Dedifferentiated amniotic fluid mesenchymal stem cell (primary cell): Measurements from ENCODE around the gene GRK1.
"Not testable (repeated sequence)": the region's sequence is repeated elsewhere in the genome, so short reads cannot be mapped to it uniquely, and the experiment has no call there.

ENCODE experiments used
- DNase-seq: peaks from one replicate; pipeline ENCODE4 v3.0.0-alpha.2; 2016; ENCODE audit errors: extremely low spot score

Gene GRK1

DNA sequence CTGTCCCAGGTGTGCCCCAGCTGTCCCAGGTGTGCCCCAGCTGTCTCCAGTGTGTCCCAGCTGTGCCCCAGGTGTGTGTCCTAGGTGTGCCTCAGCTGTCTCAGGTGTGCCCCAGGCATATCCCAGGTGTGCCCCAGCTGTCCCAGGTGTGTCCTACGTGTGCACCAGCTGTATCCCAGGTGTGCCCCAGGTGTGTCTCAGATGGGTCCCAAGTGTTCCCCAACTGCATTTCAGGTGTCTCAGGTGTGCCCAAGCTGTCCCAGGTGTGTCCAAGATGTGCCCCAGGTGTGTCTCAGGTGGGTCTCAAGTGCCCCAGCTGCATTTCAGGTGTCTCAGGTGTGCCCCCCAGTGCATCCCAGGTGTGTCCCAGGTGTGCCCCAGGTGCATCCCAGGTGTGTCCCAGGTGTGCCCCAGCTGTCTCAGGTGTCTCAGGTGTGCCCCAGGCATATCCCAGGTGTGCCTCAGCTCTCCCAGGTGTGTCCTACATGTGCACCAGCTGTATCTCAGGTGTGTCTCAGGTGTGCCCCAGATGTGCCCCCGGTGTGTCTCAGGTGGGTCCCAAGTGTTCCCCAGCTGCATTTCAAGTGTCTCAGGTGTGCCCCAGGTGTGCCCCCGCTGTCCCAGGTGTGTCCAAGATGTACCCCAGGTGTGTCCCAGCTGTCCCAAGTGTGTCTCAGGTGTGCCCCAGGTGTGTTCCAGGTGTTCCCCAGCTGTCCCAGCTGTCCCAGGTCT is 1.3 kb upstream of the GRK1 start:
- DNase-seq, result no peak

DNA sequence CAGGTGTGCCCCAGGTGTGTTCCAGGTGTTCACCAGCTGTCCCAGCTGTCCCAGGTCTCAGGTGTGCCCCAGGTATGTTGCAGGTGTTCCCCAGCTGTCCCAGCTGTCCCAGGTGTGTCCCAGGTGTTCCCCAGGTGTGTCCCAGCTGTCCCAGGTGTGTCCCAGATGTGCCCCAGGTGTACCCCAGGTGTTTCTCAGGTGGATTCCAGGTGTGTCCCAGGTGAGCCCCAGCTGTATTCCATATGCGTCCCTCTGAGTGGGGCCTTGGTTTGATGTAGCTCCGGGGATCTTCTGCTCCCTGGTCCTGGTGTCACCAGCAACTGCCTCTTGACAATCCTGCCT is 719 bp upstream of the GRK1 start:
- DNase-seq, result no peak

DNA sequence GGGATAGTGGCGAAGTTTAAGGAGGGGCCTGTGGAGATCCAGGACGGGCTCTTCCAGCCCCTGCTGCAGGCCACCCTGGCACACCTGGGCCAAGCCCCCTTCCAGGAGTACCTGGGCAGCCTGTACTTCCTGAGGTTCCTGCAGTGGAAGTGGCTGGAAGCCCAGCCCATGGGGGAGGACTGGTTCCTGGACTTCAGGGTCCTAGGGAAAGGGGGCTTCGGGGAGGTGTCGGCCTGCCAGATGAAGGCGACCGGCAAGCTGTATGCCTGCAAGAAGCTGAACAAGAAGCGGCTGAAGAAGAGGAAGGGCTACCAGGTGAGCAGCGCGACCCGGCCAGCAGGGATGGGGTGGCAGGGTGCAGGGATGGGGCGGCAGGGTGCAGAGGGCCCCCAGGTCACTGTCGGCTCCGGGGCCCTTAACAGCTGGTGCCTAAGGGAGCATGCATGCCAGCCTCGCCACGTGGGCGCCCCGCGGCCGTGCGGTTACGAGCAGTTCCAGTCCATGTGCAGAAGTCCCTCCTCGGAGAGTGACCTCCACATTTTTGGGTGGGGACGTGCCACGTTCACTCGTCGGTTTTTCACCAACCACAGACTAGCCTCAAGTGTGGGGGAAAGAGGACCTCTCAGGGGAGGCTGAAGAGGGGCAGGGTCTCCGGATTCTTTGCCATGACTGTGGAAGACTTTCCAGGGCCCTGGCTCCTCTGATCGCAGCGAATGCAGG is 912 bp downstream of the GRK1 start:
- no peak for DNase-seq

DNA sequence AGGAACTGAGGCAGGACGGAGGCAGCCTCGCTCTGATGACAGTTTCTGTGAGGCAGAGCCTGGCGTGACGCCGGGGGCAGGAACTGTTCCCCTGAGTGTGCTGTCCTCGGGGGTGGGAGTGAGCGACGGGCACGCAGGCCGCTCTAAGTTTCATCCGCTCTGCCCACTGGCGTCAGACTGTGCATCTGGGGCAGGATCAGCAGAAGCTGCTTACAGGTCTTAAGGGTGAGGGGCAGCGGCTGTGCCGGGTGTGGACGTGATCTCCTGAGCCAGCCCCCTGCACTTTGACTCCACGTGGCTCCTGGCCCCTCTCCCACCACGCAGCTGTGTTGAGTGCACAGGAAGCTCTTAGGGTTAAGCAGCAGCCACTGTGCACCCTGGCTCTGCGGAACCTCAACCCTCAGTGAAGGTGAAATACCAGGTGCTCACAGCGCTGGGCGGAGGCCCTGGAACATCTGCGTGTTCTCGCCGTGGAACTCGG is 1.5 kb downstream of the GRK1 start:
- no peak for DNase-seq

DNA sequence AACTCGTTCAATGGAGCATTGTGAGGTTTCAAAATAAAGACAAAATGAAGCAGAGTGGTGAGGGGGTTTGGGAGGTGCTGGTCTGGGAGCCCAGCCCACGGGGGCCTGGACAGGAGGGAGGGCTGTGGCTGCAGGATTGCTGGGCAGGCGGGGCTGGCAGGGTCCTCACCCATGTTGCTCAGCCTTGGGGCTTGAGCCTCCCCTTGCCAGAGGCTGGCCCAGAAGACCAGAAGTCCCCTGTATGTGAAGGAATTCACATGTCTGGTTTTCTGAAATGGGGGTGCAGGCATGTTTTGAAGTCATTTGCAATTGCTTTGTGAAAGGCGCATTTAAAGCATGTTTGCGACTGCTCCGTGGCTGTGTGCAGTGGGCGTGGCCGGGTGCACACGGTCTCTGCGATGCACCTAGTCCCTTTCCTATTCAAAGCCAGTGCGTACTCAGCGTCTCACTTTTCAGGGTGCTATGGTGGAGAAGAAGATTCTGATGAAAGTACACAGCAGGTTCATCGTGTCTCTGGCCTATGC is 2.3 kb downstream of the GRK1 start:
- no peak for DNase-seq

DNA sequence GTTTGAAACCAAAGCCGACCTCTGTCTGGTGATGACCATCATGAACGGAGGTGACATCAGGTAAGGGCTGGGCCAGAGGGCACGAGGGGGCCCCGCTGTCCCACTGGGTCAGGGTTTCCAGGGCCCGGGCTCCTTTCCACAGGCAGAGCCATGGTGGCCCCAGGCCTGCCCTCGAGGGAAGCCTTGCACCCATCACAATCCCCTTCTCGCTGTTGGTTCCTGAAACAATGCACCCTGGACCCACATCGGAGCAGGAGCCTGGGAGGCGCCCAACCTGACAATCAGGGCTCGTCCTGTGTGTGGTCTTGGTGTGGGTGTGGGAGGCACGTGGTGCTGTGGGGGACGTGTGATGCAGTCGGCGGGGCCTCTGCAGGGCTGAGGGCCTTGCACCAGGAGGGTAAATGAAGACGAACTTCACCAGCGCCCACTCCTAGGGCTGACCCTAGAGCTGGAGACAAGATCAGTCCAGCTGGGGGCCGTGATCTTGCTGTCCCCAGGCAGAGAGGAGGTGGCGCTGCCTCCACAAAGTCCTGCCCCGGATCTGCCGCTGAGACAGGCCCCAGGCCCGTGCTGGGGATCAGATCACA is 2.8 kb downstream of the GRK1 start:
- no peak for DNase-seq

DNA sequence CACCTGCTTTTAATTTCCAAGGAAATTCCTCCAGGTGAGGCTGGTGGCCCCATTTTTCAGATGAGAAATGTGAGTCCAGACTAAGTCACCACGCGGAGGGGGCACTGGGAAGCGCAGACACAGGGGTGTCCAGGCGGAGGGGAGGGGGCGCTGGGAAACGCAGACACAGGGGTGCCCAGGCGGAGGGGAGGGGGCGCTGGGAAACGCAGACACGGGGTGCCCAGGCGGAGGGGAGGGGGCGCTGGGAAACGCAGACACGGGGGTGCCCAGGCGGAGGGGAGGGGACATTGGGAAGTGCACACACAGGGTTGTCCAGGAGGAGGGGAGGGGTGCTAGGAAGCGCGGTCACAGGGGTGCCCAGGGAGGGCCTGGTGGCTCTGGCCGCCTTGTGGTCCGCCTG is 3.5 kb downstream of the GRK1 start:
- DNase-seq, result no peak

DNA sequence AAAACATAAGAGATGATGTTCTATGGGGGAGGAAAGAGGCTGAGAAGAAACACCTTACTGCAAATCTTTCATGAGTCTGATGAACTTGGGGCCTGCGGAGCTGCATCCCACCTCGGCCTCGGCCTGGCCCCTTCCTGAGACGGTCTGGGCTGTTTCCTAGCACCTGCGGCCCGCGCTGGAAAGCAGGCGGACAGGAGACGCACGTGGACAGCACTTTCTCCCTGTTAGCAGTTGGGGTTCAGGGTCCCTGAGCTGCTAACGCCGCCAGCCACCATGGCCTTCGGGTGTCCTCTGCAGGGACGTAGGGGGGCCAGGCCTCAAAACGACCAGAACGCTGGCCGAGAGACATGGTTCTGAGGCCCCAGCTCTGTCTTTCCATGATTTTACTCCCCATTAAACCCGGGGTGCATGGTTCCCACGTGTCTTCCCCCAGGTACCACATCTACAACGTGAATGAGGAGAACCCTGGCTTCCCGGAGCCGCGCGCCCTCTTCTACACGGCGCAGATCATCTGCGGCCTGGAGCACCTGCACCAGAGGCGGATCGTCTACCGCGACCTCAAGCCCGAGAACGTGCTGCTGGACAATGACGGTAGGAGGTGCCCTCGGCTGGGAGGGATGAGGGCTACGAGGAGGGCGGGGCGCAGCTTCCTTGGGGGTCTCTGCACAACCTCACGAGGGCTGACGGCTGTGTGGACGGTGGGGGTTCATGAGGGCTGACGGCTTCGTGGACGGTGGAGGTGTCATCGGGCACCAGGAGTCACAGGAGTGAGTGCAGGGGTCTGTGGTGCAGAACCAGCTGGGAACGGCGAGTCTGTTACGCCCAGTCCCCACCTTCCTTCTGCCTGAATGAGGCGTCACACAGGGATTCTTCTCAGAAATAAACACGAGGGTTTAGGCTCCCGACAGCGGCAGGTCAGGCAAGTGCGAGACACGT is 4.3 kb downstream of the GRK1 start:
- DNase-seq, result no peak

DNA sequence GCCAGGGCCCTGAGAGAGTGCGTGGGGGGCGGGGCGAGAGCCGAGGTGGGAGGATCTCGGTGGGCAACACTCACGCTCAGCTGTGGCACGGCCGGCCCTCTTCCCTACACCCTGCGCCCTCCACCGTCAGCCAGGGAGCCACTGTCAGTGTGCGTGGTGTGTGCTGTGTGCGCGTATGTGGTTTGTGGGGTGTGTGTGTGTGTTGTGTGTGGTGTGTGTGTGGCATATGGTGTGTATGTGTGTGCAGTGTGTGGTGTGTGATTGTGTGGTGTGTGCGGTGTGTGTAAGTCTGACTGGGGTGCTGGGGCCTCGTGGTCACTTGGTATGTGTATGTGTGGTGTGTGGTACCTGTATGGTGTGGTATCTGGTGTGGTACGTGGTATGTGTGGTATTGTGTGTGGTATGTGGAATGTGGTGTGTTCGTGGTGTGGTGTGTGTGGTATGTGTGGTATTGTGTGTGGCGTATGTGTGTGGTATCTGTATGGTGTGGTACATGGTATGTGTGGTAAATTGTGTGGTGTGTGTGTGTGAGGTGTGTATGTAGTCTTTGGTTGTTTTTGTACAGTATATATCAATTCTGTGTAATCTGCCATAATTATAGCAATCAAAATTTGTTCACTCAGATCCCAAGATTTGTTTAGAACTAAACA is 5.1 kb downstream of the GRK1 start:
- DNase-seq, result no peak

DNA sequence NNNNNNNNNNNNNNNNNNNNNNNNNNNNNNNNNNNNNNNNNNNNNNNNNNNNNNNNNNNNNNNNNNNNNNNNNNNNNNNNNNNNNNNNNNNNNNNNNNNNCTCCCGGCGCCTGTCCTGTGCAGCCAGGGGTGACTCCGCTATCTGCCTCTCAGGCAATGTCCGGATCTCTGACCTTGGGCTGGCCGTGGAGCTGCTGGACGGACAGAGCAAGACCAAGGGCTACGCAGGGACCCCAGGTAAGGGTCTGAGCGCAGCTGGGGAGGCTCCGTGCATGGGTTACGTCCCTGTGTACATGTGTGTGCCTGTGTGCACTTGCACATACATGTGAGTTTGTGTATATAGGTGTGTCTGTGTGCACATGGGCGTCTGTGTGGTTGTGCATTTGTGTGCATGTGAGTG is 55.9 kb downstream of the GRK1 start:
- no peak for DNase-seq

DNA sequence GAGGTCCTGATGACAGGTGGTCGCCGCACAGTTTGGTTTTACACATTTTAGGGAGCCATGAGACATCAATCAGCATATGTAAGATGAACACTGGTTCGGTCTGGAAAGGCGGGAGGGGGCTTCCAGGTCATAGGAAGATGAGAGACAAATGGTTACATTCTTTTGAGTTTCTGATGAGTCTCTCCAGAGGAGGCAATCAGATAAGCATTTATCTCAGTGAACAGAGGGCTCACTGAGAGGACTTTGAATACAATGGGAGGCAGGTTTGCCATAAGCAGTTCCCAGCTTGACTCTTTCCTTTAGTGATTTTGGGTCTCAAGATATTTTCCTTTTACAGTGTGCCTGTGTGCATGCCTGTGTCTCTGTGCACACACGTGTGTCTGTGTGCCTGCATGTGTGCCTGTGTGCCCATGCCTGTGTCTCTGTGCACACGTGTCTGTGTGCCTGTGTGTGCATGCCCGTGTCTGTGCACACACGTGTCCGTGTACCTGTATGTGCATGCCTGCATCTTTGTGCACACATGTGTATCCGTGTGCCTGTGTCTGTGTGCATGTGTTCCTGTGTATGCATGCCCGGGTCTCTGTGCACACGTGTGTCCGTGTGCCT is 56.5 kb downstream of the GRK1 start:
- no peak for DNase-seq

DNA sequence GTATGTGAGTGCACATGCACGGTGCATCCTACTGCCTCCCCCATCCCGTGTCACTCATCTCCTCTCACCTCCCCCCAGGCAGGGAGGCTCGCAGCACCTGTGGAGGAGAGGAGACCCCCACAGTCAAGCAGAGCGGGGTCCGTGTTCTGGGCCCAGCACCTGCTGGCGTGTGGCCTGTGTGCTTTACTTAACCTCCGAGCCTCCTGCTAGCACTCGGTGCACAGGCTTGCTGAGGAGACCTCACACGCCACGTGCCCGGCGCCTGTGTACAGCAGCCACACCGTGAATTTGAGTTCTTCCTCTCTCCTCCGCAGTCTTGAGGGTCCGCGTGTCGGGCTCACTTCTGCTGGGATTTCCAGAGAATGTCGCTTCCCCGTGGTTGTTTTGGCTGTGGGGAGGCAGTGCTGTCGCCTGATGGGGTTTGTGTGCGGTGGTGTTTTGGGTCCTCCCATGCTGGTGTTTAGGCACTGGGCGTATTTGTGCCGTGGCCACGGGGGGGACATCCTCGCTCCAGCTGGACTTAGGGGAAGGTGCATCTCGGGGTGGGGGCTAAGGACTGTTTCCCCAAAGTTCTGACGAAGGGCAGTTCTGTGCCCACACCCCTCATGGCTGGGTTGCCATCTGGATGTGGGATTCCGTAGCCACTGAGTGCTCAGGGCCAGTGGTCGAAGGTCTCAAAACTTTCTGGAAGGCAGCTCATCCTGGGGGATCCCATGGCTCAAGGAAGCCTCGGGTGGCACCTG is 57.2 kb downstream of the GRK1 start:
- no peak for DNase-seq

DNA sequence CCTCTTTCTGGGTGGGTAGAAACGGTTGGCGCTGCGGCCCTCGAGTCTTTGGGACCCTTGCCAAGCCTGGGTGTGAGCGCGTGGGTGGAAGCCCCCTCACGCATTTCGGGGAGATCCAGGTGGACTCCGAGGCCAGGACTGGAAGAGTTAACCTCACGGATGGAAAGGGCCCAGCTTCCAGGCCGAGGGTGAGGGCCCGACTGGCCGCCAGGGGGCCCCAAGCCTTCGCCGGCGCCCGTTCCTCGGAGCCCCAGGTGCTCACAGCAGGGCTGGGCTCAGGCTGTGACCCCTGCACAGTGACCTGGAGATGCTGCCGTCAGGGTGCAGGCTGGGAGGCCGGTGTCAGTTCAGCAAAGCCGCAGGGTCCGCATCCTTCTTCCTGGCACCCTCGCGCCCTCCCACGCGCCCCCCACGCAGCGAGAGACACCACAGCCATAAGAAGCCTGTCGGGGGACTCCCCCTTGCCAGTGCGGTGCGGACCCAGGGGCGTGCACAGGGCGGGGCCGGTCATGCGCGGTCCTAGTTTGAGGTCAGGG is 57.8 kb downstream of the GRK1 start:
- no peak for DNase-seq

DNA sequence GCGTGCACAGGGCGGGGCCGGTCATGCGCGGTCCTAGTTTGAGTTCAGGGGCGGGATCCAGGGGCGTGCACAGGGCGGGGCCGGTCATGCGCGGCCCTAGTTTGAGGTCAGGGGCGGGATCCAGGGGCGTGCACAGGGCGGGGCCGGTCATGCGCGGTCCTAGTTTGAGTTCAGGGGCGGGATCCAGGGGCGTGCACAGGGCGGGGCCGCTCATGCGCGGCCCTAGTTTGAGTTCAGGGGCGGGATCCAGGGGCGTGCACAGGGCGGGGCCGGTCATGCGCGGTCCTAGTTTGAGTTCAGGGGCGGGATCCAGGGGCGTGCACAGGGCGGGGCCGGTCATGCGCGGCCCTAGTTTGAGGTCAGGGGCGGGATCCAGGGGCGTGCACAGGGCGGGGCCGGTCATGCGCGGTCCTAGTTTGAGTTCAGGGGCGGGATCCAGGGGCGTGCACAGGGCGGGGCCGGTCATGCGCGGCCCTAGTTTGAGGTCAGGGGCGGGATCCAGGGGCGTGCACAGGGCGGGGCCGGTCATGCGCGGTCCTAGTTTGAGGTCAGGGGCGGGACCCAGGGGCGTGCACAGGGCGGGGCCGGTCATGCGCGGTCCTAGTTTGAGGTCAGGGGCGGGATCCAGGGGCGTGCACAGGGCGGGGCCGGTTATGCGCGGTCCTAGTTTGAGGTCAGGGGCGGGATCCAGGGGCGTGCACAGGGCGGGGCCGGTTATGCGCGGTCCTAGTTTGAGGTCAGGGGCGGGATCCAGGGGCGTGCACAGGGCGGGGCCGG is 58.5 kb downstream of the GRK1 start:
- not testable (repeated sequence) for DNase-seq

DNA sequence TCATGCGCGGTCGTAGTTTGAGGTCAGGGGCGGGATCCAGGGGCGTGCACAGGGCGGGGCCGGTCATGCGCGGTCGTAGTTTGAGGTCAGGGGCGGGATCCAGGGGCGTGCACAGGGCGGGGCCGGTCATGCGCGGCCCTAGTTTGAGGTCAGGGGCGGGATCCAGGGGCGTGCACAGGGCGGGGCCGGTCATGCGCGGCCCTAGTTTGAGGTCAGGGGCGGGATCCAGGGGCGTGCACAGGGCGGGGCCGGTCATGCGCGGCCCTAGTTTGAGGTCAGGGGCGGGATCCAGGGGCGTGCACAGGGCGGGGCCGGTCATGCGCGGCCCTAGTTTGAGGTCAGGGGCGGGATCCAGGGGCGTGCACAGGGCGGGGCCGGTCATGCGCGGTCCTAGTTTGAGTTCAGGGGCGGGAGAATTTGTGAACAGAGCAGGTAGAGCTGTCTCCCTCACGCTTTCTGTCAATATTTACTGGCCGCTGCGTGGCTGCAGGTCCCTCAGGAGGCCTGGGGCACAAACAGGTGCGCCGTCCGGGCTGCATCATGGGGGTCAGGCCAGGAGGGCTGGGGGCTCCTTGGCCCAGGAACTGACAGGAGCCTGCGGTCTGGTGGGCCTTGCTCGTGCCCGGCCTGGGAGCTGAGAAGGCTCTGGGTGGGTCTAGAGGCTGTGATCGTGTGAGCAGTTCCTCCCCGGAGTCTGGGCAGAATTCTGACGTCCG is 59.2 kb downstream of the GRK1 start:
- not testable (repeated sequence) for DNase-seq

DNA sequence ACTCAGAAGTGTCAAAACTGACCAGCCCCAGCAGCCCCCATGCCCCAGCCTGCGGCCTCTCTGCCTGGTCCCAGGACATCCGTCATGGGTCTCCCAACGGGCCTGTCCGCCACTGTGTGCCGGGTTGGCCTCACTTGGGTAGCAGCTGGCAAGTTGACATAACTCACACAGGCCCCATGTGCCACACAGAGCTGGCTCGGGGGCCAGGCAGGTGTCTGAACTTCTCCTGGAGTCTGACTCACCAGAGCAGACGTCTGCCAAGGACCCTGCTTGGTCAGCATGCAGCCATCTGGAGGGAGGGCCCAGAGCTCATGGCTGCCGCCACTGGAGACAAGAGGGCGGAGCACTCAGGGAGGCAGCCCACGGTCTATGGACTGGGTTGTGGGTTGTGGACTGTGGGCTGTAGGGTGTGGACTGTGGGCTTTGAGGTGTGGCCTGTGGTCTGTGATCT is 60.0 kb downstream of the GRK1 start:
- no peak for DNase-seq

DNA sequence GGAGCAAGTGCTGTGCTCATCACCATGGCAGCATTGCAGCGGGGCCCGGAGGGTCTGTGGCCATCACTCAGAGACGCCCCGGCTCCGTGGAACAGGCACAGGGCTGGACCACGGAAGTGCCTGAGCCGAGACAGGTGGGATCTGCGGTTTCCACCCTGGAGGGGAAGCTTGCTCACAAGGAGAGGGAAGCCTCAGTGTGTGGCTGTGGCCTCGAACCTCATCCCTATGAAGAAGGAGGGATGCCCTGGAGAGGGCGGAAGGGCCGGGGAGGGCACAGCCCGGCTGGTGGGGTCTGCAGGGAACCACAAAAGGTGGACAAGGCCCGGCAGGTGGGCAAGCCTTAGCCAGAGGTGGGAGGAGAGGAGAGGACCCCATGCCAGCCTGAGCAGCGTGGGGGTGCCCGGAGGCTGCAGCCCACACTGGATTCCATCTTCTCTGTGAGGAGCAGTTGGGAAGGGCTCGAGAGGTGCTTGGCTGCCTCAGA is 61.6 kb downstream of the GRK1 start:
- no peak for DNase-seq
